ENCODE measurements around the gene OLA1. TPM values are rescaled to one million over a fixed set of nuclear protein-coding genes. Genes with fewer than 3 reads are reported as not detected.

Gene OLA1
- total RNA-seq, 1 donor from 2014 or later, result 97.8 TPM

- intact Hi-C loops (cut with micrococcal nuclease), result no loop called here
Measured at GRCh38 chr2:174122185-174122584, 126.1 kb downstream of the OLA1 start.

GRCh38 chr2:174121612-174122011 lies 126.7 kb downstream of the OLA1 start:
- intact Hi-C loops (cut with micrococcal nuclease), result no loop called here

GRCh38 chr2:174121175-174121574 lies 127.2 kb downstream of the OLA1 start:
- intact Hi-C loops (cut with micrococcal nuclease), result no loop called here

- intact Hi-C loops (cut with micrococcal nuclease), result no loop called here
Measured at GRCh38 chr2:174120346-174120745, 128.0 kb downstream of the OLA1 start.

- intact Hi-C loops (cut with micrococcal nuclease), result no loop called here
Measured at GRCh38 chr2:174117951-174118930, 130.1 kb downstream of the OLA1 start.

- intact Hi-C loops (cut with micrococcal nuclease), result no loop called here
Measured at GRCh38 chr2:174112073-174112472, 136.3 kb downstream of the OLA1 start.

- intact Hi-C loops (cut with micrococcal nuclease), result no loop called here
Measured at GRCh38 chr2:174108579-174108978, 139.8 kb downstream of the OLA1 start.

- intact Hi-C loops (cut with micrococcal nuclease), result no loop called here
Measured at GRCh38 chr2:174106736-174107135, 141.6 kb downstream of the OLA1 start.

GRCh38 chr2:174094542-174094941 lies 153.8 kb downstream of the OLA1 start:
- intact Hi-C loops (cut with micrococcal nuclease), result no loop called here

- intact Hi-C loops (cut with micrococcal nuclease), result no loop called here
Measured at GRCh38 chr2:174090476-174090875, 157.9 kb downstream of the OLA1 start.

GRCh38 chr2:174088706-174089460 lies 159.4 kb downstream of the OLA1 start:
- intact Hi-C loops (cut with micrococcal nuclease), result no loop called here

- intact Hi-C loops (cut with micrococcal nuclease), result no loop called here
Measured at GRCh38 chr2:174086708-174087107, 161.6 kb downstream of the OLA1 start.

- intact Hi-C loops (cut with micrococcal nuclease), result no loop called here
Measured at GRCh38 chr2:174085781-174086180, 162.6 kb downstream of the OLA1 start.

- intact Hi-C loops (cut with micrococcal nuclease), result no loop called here
Measured at GRCh38 chr2:174083843-174084458, 164.4 kb downstream of the OLA1 start.

- intact Hi-C loops (cut with micrococcal nuclease), result no loop called here
Measured at GRCh38 chr2:174080672-174081121, 167.6 kb downstream of the OLA1 start.

GRCh38 chr2:174078275-174078674 lies 170.1 kb downstream of the OLA1 start:
- intact Hi-C loops (cut with micrococcal nuclease), result no loop called here

- intact Hi-C loops (cut with micrococcal nuclease), result no loop called here
Measured at GRCh38 chr2:174076975-174077374, 171.4 kb downstream of the OLA1 start.

GRCh38 chr2:174076040-174076439 lies 172.3 kb downstream of the OLA1 start:
- intact Hi-C loops (cut with micrococcal nuclease), result no loop called here

GRCh38 chr2:174074831-174075230 lies 173.5 kb downstream of the OLA1 start:
- intact Hi-C loops (cut with micrococcal nuclease), result no loop called here

- intact Hi-C loops (cut with micrococcal nuclease), result no loop called here
Measured at GRCh38 chr2:174072857-174073256, 175.5 kb downstream of the OLA1 start.

- intact Hi-C loops (cut with micrococcal nuclease), result no loop called here
Measured at GRCh38 chr2:174072069-174072468, 176.3 kb downstream of the OLA1 start.

GRCh38 chr2:174071321-174071720 lies 177.0 kb downstream of the OLA1 start:
- intact Hi-C loops (cut with micrococcal nuclease), result no loop called here
